Tibial artery (tissue), 4 donors: ENCODE data around the gene STARD13.

Experiments
- DNase-seq, 2 donors: peaks; one replicate each; pipeline ENCODE4 v3.0.0-alpha.2; 2019
- H3K27ac ChIP-seq, 2 donors: fragments of 200-600 bp; sonication (generic) in 1 of 2; 1 replicate in 1 of 2; 2 replicates in 1 of 2; pipeline ENCODE4 v1.5.1; 2018 to 2019; ENCODE audit warnings: mild to moderate bottlenecking in 1 of 2
- H3K27me3 ChIP-seq, 2 donors: fragments of 200-600 bp; sonication (generic) in 1 of 2; one replicate each; pipeline versions ENCODE4 v1.5.1 to v1.6.0; 2016 to 2019
- H3K36me3 ChIP-seq, 3 donors: fragments of 200-600 bp; sonication (generic) in 2 of 3; one replicate each; pipeline ENCODE4 v1.5.1; 2016 to 2019; ENCODE audit warnings: mild to moderate bottlenecking in 2 of 3
- H3K4me1 ChIP-seq, 4 donors: fragments of 200-600 bp; sonication (generic) in 2 of 4; 1 replicate in 3 of 4; 2 replicates in 1 of 4; pipeline ENCODE4 v1.5.1; 2016 to 2019
- H3K4me3 ChIP-seq, 2 donors: fragments of 200-600 bp; sonication (generic) in 1 of 2; 1 replicate in 1 of 2; 2 replicates in 1 of 2; pipeline ENCODE4 v1.5.1; 2018 to 2019; ENCODE audit warnings: mild to moderate bottlenecking in 2 of 2
- H3K9me3 ChIP-seq, 3 donors: fragments of 200-600 bp; sonication (generic) in 1 of 3; one replicate each; pipeline ENCODE4 v1.5.1; 2016 to 2019
- intact Hi-C: fragments of 100-400 bp; cut with DNase I; formaldehyde crosslinking; loops from one replicate; pipeline ENCODE4 v1.15.0; 2023; ENCODE audit warnings: low total_unique reads
- TF ChIP-seq, protein P1 (sequence below), 2 experiments: fragments of 200-600 bp in 1 of 2; fragments of 450-650 bp in 1 of 2; IDR thresholded peaks; one replicate each; pipeline ENCODE4 v1.5.1; 2017 to 2019; ENCODE audit warnings: antibody characterized with exemption in 2 of 2, mild to moderate bottlenecking in 1 of 2, moderate library complexity in 1 of 2

The STARD13 gene

DNA sequence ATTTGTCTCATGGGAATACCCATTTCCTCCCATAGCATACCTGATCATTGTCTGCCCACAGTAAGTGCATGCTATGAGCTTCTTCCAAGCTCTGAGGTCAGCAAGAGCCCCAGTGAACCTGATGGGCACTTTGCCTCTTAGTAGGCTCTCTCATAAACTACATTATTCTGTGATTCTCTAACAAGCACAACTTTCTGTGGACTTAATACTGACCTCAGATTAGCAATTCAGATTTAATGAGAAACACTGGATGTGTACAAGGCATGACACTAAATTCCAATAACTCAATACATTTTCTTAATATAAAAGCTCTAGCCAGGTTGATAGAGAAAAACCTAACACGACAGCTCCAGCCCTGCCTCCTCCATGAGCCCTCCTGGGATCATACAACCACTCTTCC, 23.3 kb upstream of the STARD13 start:
- TF ChIP-seq, protein P1, sequence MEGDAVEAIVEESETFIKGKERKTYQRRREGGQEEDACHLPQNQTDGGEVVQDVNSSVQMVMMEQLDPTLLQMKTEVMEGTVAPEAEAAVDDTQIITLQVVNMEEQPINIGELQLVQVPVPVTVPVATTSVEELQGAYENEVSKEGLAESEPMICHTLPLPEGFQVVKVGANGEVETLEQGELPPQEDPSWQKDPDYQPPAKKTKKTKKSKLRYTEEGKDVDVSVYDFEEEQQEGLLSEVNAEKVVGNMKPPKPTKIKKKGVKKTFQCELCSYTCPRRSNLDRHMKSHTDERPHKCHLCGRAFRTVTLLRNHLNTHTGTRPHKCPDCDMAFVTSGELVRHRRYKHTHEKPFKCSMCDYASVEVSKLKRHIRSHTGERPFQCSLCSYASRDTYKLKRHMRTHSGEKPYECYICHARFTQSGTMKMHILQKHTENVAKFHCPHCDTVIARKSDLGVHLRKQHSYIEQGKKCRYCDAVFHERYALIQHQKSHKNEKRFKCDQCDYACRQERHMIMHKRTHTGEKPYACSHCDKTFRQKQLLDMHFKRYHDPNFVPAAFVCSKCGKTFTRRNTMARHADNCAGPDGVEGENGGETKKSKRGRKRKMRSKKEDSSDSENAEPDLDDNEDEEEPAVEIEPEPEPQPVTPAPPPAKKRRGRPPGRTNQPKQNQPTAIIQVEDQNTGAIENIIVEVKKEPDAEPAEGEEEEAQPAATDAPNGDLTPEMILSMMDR (IDR thresholded peaks at IDR 0.05), result no peak
- Histone ChIP-seq H3K36me3 (no peaks in the 10 kb centered on the region), H3K9me3 (no peaks in the 10 kb centered on the region), H3K4me1 (peaks cover 0 to 14% (median 3%) of the 10 kb centered on the region in 4 donors), H3K4me3 (no peak overlapping the region), H3K27me3 (no peaks in the 10 kb centered on the region), H3K27ac (no peak overlapping the region)
- DNase-seq, result no peak
- intact Hi-C loops, result no loop called here

DNA sequence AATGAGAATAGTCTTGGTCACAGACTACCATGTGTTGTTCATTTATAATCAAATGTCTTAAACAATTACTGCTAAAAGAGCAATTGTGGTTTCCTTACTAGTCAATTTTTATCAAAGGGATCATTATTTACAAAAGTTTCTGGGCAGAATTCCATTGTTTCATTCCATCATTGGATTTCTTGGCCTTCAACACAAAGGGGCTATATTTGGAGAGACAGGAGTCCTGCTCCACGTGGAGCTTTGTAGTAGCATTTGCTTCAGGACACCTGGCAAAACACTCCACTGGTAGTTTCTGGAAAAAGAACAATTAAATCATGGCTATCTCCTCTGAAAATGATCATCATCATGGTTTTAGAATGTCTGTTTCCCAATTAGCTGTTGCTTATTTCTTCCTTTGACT, 22.3 kb upstream of the STARD13 start:
- H3K27me3 ChIP-seq, result no peaks in the 10 kb centered on the region
- intact Hi-C loops, result no loop called here
- no peaks in the 10 kb centered on the region for H3K36me3 ChIP-seq
- H3K9me3 ChIP-seq, result no peaks in the 10 kb centered on the region
- TF ChIP-seq, protein P1 (IDR thresholded peaks at IDR 0.05), result no peak
- peaks cover 0 to 13% (median 3%) of the 10 kb centered on the region in 4 donors for H3K4me1 ChIP-seq
- no peak overlapping the region for H3K27ac ChIP-seq
- H3K4me3 ChIP-seq, result no peak overlapping the region
- no peak for DNase-seq

DNA sequence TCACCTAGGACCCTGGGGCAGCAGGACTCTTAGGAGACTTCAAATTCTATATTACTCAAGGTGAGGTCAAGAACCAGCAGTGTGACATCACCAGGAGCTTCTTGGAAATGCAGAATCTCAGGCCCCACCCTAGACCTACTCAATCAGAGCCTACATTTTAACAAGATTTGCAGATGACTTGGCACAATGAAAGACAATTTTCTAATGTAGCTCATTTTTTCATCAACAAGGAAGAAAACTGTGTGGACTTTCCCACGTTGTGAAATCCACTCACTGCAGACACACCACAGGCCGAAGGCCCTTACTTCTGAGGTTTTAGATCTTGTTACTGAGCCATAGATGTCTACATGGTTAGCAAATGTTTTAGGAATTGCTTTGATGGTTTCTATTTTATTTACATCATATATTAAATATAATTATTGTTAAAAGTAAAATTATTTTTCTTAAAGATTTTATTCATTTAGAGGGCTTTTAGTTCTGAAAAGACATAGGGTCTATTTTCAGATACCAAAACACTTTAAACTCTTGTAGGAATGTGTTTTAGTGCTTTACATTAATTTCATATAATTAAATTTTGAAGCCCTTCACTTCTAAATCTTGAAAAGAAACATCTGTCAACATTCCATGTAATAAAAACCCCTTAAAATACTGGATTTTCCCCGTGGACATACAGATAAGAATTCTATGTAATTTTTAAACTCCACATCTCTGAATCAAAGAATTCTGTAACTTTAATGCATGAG, 18.5 kb upstream of the STARD13 start:
- DNase-seq, result no peak
- no peaks in the 10 kb centered on the region for H3K36me3 ChIP-seq
- H3K27me3 ChIP-seq, result no peaks in the 10 kb centered on the region
- intact Hi-C loops, result no loop called here
- TF ChIP-seq, protein P1 (IDR thresholded peaks at IDR 0.05), result no peak
- no peak overlapping the region for H3K27ac ChIP-seq
- H3K4me1 ChIP-seq, result no peaks in the 10 kb centered on the region
- H3K9me3 ChIP-seq, result no peaks in the 10 kb centered on the region
- H3K4me3 ChIP-seq, result no peak overlapping the region

DNA sequence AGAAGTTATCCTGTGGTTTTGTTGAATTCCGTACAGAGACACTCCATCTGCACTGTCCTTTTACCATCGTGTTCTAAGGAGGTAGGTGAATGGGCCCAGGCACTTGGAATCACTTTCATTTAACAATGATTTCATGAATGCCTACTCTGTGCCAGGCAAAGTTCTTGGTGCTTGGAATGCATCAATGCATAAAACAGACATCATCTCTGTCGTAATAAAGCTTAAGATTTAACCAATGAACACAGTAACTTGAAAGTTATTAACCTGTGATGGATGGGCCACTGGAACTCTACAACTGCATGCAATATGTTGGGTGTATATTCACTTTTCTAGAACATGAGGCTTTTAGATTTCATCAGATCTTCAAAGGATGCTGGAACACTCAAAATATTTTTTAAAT, 14.1 kb upstream of the STARD13 start:
- Histone ChIP-seq H3K4me3 (no peak overlapping the region), H3K27me3 (no peaks in the 10 kb centered on the region), H3K4me1 (no peaks in the 10 kb centered on the region), H3K27ac (no peak overlapping the region), H3K36me3 (no peaks in the 10 kb centered on the region), H3K9me3 (no peaks in the 10 kb centered on the region)
- no peak for DNase-seq
- intact Hi-C loops, result no loop called here
- TF ChIP-seq, protein P1 (IDR thresholded peaks at IDR 0.05), result no peak

DNA sequence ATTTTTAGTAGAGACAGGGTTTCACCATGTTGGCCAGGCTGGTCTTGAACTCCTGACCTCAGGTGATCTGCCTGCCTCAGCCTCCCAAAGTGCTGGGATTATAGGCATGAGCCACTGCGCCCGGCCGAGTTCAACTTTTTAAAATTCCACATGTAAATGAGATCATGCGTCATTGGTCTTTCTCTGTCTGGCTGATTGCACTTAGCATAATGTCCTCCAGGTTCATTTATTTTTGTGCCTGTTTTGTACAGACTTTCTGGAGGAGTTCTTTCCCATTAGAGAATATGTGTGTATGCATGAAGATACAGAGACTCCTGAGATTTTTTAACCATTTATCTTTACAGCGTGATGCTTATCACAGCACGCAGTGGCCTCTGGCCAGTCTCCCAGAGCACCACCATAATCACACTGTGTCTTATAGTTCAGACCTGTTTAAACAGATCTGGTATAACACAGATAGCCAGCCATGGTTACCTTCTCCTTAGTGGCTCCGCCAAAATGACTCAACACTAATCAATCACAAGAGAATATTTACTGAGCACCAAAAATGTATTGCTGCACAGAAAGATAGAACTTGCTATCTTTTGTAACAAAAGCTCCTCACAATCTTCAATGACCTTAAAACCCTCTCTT, 11.4 kb upstream of the STARD13 start:
- no peak overlapping the region for H3K27ac ChIP-seq
- DNase-seq, result no peak
- TF ChIP-seq, protein P1 (IDR thresholded peaks at IDR 0.05), result no peak
- no peaks in the 10 kb centered on the region for H3K9me3 ChIP-seq
- H3K4me1 ChIP-seq, result peaks cover 0 to 4% (median 0%) of the 10 kb centered on the region in 4 donors
- no peak overlapping the region for H3K4me3 ChIP-seq
- H3K27me3 ChIP-seq, result no peaks in the 10 kb centered on the region
- H3K36me3 ChIP-seq, result no peaks in the 10 kb centered on the region
- intact Hi-C loops, result no loop called here
